A673 (cell line): ENCODE measurements around the gene ANKRD13B.

Experiments
- CTCF ChIP-seq: fragments of 300-800, 200-600 bp; sonication (generic); conservative IDR thresholded peaks from 2 replicates; pipeline ENCODE4 v1.5.1; 2017; ENCODE audit warnings: low read depth, mild to moderate bottlenecking, antibody characterized with exemption, low read length, moderate library complexity, mixed read lengths
- EZH2 ChIP-seq: fragments of 200-600 bp; sonication (generic); IDR thresholded peaks from 2 replicates; pipeline ENCODE4 v1.6.1; 2017; ENCODE audit warnings: borderline replicate concordance, low read depth, mild to moderate bottlenecking, mixed read lengths, antibody characterized with exemption, low read length; ENCODE audit not compliant: poor library complexity, severe bottlenecking

- TF ChIP-seq CTCF (no peak), EZH2 (no peak)
These were observed 21.4 kb upstream of the ANKRD13B start for GRCh38 chr17:29571486-29571882.
